Lower lobe of right lung (tissue), 2 donors: Measurements from ENCODE around the gene FXYD5. TPM values are rescaled to one million over a fixed set of nuclear protein-coding genes. Genes with fewer than 3 reads are reported as not detected.

Source experiments
- ATAC-seq, 2 donors: fragments of 200-7000 bp; cut with Tn5 transposase; one replicate each; pipeline ENCODE4 v1.9.1; 2020 to 2022; ENCODE audit warnings: mild to moderate bottlenecking in 2 of 2, moderate library complexity in 2 of 2
- DNase-seq: peaks from one replicate; pipeline ENCODE4 v3.0.0-alpha.2; 2020
- H3K27ac ChIP-seq: fragments of 200-600 bp; one replicate; pipeline ENCODE4 v1.8.0; 2022
- H3K27me3 ChIP-seq: fragments of 200-600 bp; one replicate; pipeline ENCODE4 v1.8.0; 2022; ENCODE audit warnings: low read depth
- H3K36me3 ChIP-seq: fragments of 200-600 bp; one replicate; pipeline ENCODE4 v1.8.0; 2022; ENCODE audit warnings: mild to moderate bottlenecking
- H3K4me1 ChIP-seq: fragments of 200-600 bp; one replicate; pipeline ENCODE4 v1.8.0; 2022
- H3K4me3 ChIP-seq: fragments of 200-600 bp; one replicate; pipeline ENCODE4 v1.8.0; 2022; ENCODE audit warnings: mild to moderate bottlenecking
- H3K9me3 ChIP-seq: fragments of 200-600 bp; one replicate; pipeline ENCODE4 v1.8.0; 2022
- CTCF ChIP-seq: fragments of 200-600 bp; IDR thresholded peaks from one replicate; pipeline ENCODE4 v1.8.0; 2022; ENCODE audit warnings: antibody characterized with exemption, mild to moderate bottlenecking
- intact Hi-C: fragments of 100-400 bp; cut with DNase I; formaldehyde crosslinking; loops from one replicate; pipeline ENCODE4 v1.11.0; 2022
- total RNA-seq: library from RNA; stranded (reverse); fragmentation: NEBNext Ultra II Directional; extraction: Animal tissue kit (Norgen Biotek cat#: 25700); gene quantifications from one replicate; pipeline ENCODE4 v1.2.1, GENCODE V29; 2021
- donor health status: DM: no; HTN: yes; CAD: no; lungs with severe emphysema.

The FXYD5 gene
- total RNA-seq, 1 donor from 2014 or later = 152 TPM

- no peaks in the 10 kb centered on the region for H3K27me3 ChIP-seq
- peak overlapping the region; percentile 78 for H3K27ac ChIP-seq
- DNase-seq = no peak
- intact Hi-C loops = no loop called here
- no peak overlapping the region for H3K4me3 ChIP-seq
- H3K9me3 ChIP-seq = no peaks in the 10 kb centered on the region
- H3K4me1 ChIP-seq = peaks cover 22% of the 10 kb centered on the region
- TF ChIP-seq CTCF = no peak
- ATAC-seq = no peak
- H3K36me3 ChIP-seq = no peaks in the 10 kb centered on the region
Observed at GRCh38 chr19:35122687-35123551, 31.6 kb upstream of the FXYD5 start.

DNA sequence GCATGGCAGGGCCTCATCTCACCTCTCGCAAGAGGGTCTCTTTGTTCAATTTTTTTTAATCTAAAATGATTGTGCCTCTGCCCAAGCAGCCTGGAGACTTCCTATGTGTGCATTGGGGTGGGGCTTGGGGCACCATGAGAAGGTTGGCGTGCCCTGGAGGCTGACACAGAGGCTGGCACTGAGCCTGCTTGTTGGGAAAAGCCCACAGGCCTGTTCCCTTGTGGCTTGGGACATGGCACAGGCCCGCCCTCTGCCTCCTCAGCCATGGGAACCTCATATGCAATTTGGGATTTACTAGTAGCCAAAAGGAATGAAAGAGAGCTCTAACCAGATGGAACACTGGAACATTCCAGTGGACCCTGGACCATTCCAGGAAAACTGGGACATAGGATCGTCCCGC is 31.0 kb upstream of the FXYD5 start:
- Histone ChIP-seq H3K36me3 (no peaks in the 10 kb centered on the region), H3K4me3 (no peak overlapping the region), H3K27ac (peak overlapping the region; percentile 78), H3K4me1 (peaks cover 22% of the 10 kb centered on the region), H3K27me3 (no peaks in the 10 kb centered on the region), H3K9me3 (no peaks in the 10 kb centered on the region)
- intact Hi-C loops = no loop called here
- TF ChIP-seq CTCF = no peak
- ATAC-seq (peak; percentile 24 to 35), DNase-seq (no peak)

DNA sequence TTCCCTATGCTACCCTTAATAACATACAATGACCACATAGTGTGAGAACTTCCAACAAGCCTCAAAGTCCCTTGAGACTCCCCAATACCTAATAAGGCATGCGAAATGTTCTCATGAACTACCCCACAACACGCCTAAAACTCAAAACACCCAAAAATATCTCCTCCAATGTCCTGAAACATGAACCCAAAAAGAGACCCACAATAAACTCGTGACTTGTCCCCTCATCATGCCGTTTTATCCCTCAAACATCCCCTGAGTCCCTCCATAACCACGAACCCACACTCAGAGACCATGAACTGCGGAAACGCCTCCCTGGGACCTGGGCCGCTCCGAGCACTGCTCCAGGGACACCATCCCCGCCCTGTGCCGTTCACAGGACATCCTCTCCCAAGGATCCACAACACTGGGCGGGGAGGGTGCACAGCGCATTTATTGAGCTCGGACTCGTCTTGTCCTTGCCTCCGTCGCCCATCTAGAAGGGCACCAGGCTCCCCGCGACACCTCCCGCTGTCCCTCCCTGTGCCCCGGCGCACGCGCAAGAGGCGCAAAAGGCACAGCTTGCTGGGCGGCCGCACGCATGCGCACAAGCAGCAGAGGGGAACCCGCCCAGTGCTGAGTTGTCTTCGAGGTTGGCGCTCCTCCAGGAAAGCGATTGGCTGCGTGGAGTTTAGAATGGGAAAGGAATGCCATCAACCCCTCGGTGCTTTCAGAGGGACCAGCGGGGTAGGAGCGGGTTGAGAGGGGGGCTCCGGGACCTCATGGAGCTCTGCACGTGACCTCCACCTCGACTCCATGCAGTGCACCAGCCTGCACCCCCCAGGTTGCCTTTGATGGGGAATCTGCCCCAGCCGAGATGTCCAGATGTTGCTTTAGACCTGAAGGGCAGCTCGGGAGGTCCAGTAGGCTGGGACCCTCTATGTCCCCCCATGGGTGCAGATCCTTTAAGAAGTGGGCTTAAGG is 30.2 kb upstream of the FXYD5 start:
- Histone ChIP-seq H3K4me1 (peaks cover 22% of the 10 kb centered on the region), H3K27me3 (no peaks in the 10 kb centered on the region), H3K9me3 (no peaks in the 10 kb centered on the region), H3K27ac (peak overlapping the region; percentile 78), H3K36me3 (no peaks in the 10 kb centered on the region), H3K4me3 (peak overlapping the region; percentile 57)
- TF ChIP-seq CTCF = no peak
- intact Hi-C loops = no loop called here
- peak; percentile 92 for DNase-seq
- ATAC-seq = peak; percentile 92 to 96

DNA sequence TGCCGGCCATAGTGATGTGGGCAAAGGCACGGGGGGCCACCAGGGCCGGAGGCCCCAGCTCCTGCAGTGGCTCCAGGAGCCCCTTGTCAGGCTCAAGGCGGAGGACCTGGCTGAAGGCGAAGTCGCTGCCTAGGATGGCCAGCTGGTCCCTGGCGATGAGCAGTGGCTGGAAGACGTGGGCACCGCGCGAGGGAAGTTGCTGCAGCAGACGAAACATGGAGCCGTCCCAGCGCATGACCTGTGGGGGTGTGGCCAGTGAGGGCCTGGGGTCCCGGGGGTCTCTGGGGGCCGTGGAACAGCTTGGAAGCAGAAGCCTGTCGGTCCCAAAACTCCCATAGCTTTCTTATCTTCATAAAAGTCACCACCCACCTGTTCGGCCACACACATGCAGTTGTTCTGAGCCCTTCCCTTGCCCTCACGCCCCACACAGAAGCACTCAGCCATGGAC is 29.2 kb upstream of the FXYD5 start:
- Histone ChIP-seq H3K4me3 (no peak overlapping the region), H3K4me1 (peaks cover 22% of the 10 kb centered on the region), H3K27me3 (no peaks in the 10 kb centered on the region), H3K27ac (peak overlapping the region; percentile 78), H3K36me3 (no peaks in the 10 kb centered on the region), H3K9me3 (no peaks in the 10 kb centered on the region)
- DNase-seq (no peak), ATAC-seq (peak in 1 of 2 donors; percentile 1)
- TF ChIP-seq CTCF = no peak
- intact Hi-C loops = no loop called here

DNA sequence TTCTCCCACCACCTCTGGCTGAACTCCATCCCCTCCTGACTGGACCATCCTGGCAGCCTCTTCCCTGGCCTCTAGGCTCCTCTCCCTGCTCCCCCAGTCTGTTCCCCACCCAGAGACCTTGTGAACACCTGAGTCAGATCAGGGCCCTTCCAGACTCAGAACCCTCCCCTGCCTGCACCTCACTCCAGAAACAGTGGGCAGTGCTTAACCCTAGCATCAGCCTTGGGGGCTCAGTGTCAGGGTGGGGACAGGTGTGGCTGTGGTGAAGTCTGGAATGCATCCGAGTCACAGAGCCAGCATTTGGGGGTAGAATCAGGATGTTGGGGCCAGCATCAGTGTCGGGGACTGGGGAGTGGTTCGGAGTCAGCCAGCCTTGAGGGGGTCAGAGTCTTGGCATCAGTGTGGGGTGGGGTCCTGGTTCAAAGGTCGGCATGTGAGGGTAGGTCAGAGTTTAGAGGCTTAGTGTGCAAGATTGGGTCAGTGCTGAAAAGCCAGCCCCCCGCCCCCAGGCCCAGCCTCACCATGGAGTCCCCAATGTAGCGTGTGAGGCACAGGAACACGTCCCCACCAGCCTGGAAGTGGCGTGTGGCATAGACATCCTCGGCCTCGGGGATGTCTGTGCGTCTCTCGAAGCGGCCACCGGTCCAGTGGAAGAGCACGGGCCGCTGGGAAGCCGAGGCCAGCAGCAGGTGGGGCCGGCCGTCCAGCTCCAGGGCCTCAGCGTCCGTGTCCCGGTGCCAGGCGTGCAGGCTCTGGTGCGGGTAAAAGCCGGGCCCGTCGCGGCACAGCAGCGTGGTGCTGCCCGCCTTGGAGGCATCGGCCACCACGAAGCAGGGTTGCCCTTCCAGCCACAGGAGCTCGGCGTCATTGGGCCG is 28.5 kb upstream of the FXYD5 start:
- H3K9me3 ChIP-seq = no peaks in the 10 kb centered on the region
- H3K4me3 ChIP-seq = no peak overlapping the region
- TF ChIP-seq CTCF = no peak
- intact Hi-C loops = no loop called here
- no peaks in the 10 kb centered on the region for H3K36me3 ChIP-seq
- DNase-seq (no peak), ATAC-seq (no peak)
- no peak overlapping the region for H3K27ac ChIP-seq
- no peaks in the 10 kb centered on the region for H3K27me3 ChIP-seq
- H3K4me1 ChIP-seq = peaks cover 25% of the 10 kb centered on the region
